ENCODE results near the gene SCGB1A1. TPM values are rescaled to one million over a fixed set of nuclear protein-coding genes. Genes with fewer than 3 reads are reported as not detected.
A peak's percentile ranks its signal among the peaks of the same experiment; 100 is the strongest.

Gene SCGB1A1
- total and polyA plus RNA-seq, 4 donors: not detected

- 57% methylated on average over 22 of the region's 22 CpGs for WGBS
- Histone ChIP-seq H3K9ac (ENCODE audit: low read depth in 1 of 2, low read length in 2 of 2) (no peak overlapping the region), H3K27me3 (ENCODE audit: control insufficient read depth in 4 of 4, insufficient read depth in 4 of 4, low read length in 3 of 4) (no peaks in the 10 kb centered on the region), H3K9me3 (ENCODE audit: control insufficient read depth in 4 of 4, low read length in 3 of 4) (no peaks in the 10 kb centered on the region), H3K27ac (ENCODE audit: low read depth in 1 of 2, low read length in 2 of 2) (peak overlapping the region; percentile 47 to 75), H3K4me1 (ENCODE audit: control insufficient read depth in 4 of 4, insufficient read depth in 4 of 4, low read length in 3 of 4) (peaks cover 6 to 37% (median 15%) of the 10 kb centered on the region in 4 donors), H3K4me3 (ENCODE audit: low read depth in 1 of 3, low read length in 3 of 3) (no peak overlapping the region), H3K36me3 (ENCODE audit: control insufficient read depth in 4 of 4, insufficient read depth in 3 of 4, low read depth in 1 of 4, low read length in 3 of 4) (no peaks in the 10 kb centered on the region)
- no peak for DNase-seq (ENCODE audit: low spot score)
- TF ChIP-seq JUND (IDR thresholded peaks at IDR 0.05) (no peak), YY1 (IDR thresholded peaks at IDR 0.05) (no peak), TAF1 (conservative IDR thresholded peaks at IDR 0.05) (no peak), MAX (IDR thresholded peaks at IDR 0.05) (peak; percentile 12), RXRA (IDR thresholded peaks at IDR 0.05) (peak; percentile 14 to 30), RAD21 (IDR thresholded peaks at IDR 0.05) (peak in 1 of 2 donors; percentile 4), HNF4A (conservative IDR thresholded peaks at IDR 0.05) (peak; percentile 10 to 39)
- TF ChIP-seq, protein P1, sequence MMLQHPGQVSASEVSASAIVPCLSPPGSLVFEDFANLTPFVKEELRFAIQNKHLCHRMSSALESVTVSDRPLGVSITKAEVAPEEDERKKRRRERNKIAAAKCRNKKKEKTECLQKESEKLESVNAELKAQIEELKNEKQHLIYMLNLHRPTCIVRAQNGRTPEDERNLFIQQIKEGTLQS (IDR thresholded peaks at IDR 0.05): no peak
These were observed 20.5 kb upstream of the SCGB1A1 start for GRCh38 chr11:62398011-62398994.

DNA sequence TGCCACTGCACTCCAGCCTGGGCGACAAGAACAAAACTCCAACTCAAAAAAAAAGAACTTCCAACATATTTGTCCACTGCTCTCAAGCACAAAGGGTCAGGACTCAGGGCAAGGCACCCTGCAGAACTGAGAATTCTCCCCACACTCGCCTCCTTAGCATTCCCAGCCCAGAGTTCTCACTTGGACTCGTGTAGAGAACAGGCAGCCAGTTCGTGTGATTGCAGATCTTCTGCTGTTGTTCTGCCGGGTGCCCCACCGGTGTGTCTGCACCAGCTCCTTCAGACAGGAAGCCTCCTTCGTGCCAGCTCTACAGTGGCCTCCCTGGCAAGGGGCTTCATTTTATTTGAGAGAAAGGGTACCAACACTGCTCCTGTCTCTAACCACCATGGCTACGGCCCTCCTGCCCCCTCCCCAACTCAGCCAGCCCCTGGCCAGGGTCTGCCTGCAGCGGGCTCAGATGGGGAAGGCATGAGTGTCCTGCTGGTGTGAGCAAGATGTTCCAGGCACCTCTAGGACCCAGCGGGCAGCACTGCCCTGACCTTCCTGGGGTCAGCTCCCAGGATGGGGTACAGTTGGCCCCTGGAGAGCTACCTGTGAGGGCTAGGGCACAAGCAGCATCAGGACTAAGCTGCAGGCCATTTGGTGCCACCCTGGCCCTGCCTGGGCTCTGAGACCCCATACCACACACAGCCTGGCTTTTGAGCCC, 19.5 kb upstream of the SCGB1A1 start:
- no peak overlapping the region for H3K4me3 ChIP-seq (ENCODE audit: low read depth in 1 of 3, low read length in 3 of 3)
- H3K27me3 ChIP-seq (ENCODE audit: control insufficient read depth in 4 of 4, insufficient read depth in 4 of 4, low read length in 3 of 4): no peaks in the 10 kb centered on the region
- no peaks in the 10 kb centered on the region for H3K9me3 ChIP-seq (ENCODE audit: control insufficient read depth in 4 of 4, low read length in 3 of 4)
- H3K27ac ChIP-seq (ENCODE audit: low read depth in 1 of 2, low read length in 2 of 2): peak overlapping the region in 1 of 2 donors; percentile 31
- TF ChIP-seq TAF1 (conservative IDR thresholded peaks at IDR 0.05) (no peak), NR2F2 (IDR thresholded peaks at IDR 0.05) (peak; percentile 90), HNF4G (IDR thresholded peaks at IDR 0.05) (no peak), RAD21 (IDR thresholded peaks at IDR 0.05) (no peak), GABPA (IDR thresholded peaks at IDR 0.05 in 1 of 2, conservative IDR thresholded peaks at IDR 0.05 in 1 of 2) (no peak), FOXA2 (IDR thresholded peaks at IDR 0.05) (no peak), CTCF (IDR thresholded peaks at IDR 0.05; ENCODE audit: low read depth, low read length, missing input control) (no peak), SP1 (IDR thresholded peaks at IDR 0.05) (peak; percentile 11), FOXA1 (IDR thresholded peaks at IDR 0.05) (no peak), RXRA (IDR thresholded peaks at IDR 0.05) (peak in 1 of 2 donors; percentile 13), EGR1 (IDR thresholded peaks at IDR 0.05; ENCODE audit: low read depth in 2 of 2) (no peak), JUND (IDR thresholded peaks at IDR 0.05) (no peak), YY1 (IDR thresholded peaks at IDR 0.05) (no peak), HNF4A (conservative IDR thresholded peaks at IDR 0.05) (no peak), MAX (IDR thresholded peaks at IDR 0.05) (no peak)
- TF ChIP-seq, protein P2, sequence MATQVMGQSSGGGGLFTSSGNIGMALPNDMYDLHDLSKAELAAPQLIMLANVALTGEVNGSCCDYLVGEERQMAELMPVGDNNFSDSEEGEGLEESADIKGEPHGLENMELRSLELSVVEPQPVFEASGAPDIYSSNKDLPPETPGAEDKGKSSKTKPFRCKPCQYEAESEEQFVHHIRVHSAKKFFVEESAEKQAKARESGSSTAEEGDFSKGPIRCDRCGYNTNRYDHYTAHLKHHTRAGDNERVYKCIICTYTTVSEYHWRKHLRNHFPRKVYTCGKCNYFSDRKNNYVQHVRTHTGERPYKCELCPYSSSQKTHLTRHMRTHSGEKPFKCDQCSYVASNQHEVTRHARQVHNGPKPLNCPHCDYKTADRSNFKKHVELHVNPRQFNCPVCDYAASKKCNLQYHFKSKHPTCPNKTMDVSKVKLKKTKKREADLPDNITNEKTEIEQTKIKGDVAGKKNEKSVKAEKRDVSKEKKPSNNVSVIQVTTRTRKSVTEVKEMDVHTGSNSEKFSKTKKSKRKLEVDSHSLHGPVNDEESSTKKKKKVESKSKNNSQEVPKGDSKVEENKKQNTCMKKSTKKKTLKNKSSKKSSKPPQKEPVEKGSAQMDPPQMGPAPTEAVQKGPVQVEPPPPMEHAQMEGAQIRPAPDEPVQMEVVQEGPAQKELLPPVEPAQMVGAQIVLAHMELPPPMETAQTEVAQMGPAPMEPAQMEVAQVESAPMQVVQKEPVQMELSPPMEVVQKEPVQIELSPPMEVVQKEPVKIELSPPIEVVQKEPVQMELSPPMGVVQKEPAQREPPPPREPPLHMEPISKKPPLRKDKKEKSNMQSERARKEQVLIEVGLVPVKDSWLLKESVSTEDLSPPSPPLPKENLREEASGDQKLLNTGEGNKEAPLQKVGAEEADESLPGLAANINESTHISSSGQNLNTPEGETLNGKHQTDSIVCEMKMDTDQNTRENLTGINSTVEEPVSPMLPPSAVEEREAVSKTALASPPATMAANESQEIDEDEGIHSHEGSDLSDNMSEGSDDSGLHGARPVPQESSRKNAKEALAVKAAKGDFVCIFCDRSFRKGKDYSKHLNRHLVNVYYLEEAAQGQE (IDR thresholded peaks at IDR 0.05): no peak
- TF ChIP-seq, protein P1 (IDR thresholded peaks at IDR 0.05): no peak
- TF ChIP-seq, protein P3, sequence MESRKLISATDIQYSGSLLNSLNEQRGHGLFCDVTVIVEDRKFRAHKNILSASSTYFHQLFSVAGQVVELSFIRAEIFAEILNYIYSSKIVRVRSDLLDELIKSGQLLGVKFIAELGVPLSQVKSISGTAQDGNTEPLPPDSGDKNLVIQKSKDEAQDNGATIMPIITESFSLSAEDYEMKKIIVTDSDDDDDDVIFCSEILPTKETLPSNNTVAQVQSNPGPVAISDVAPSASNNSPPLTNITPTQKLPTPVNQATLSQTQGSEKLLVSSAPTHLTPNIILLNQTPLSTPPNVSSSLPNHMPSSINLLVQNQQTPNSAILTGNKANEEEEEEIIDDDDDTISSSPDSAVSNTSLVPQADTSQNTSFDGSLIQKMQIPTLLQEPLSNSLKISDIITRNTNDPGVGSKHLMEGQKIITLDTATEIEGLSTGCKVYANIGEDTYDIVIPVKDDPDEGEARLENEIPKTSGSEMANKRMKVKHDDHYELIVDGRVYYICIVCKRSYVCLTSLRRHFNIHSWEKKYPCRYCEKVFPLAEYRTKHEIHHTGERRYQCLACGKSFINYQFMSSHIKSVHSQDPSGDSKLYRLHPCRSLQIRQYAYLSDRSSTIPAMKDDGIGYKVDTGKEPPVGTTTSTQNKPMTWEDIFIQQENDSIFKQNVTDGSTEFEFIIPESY (IDR thresholded peaks at IDR 0.05): no peak
- 81% methylated on average over 10 of the region's 10 CpGs for WGBS
- peaks cover 6 to 37% (median 15%) of the 10 kb centered on the region in 4 donors for H3K4me1 ChIP-seq (ENCODE audit: control insufficient read depth in 4 of 4, insufficient read depth in 4 of 4, low read length in 3 of 4)
- H3K9ac ChIP-seq (ENCODE audit: low read depth in 1 of 2, low read length in 2 of 2): no peak overlapping the region
- no peaks in the 10 kb centered on the region for H3K36me3 ChIP-seq (ENCODE audit: control insufficient read depth in 4 of 4, insufficient read depth in 3 of 4, low read depth in 1 of 4, low read length in 3 of 4)
- no peak for DNase-seq (ENCODE audit: low spot score)

Measured in liver (tissue), 9 donors.